Stimulated activated CD4-positive, alpha-beta T cell treated with anti-CD3 and anti-CD28 coated beads, Interleukin-15, amount 100 ng/mL, for 48 hours (primary cell): ENCODE results near the gene SMARCD2.
A peak's percentile ranks its signal among the peaks of the same experiment; 100 is the strongest.

ENCODE experiments used
- DNase-seq, 2 donors: peaks; one replicate each; pipeline ENCODE4 v3.0.0-alpha.2; 2020; ENCODE audit warnings: low read depth in 2 of 2

The SMARCD2 gene

GRCh38 chr17:63832014-63832413 is 10.5 kb downstream of the SMARCD2 start:
- no peak for DNase-seq

DNA sequence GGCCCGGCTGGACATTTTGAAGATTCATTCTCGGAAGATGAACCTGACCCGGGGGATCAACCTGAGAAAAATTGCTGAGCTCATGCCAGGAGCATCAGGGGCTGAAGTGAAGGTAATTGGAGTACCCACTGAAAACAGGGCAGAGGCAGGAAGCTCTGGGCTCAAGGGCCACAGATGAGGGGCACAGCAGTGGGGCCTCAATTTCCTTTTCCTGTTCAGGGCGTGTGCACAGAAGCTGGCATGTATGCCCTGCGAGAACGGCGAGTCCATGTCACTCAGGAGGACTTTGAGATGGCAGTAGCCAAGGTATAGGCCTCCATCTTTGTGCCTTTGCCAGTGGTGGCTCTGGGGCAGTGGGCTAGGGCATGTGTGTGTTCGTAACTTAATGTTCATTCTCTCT is 11.0 kb downstream of the SMARCD2 start:
- DNase-seq, result no peak

- DNase-seq, result no peak
Observed at GRCh38 chr17:63830904-63831491, 11.5 kb downstream of the SMARCD2 start.

GRCh38 chr17:63830278-63830677 is 12.2 kb downstream of the SMARCD2 start:
- DNase-seq, result no peak

GRCh38 chr17:63828936-63829335 is 13.5 kb downstream of the SMARCD2 start:
- DNase-seq, result no peak

GRCh38 chr17:63827801-63828221 is 14.7 kb downstream of the SMARCD2 start:
- DNase-seq, result no peak

DNA sequence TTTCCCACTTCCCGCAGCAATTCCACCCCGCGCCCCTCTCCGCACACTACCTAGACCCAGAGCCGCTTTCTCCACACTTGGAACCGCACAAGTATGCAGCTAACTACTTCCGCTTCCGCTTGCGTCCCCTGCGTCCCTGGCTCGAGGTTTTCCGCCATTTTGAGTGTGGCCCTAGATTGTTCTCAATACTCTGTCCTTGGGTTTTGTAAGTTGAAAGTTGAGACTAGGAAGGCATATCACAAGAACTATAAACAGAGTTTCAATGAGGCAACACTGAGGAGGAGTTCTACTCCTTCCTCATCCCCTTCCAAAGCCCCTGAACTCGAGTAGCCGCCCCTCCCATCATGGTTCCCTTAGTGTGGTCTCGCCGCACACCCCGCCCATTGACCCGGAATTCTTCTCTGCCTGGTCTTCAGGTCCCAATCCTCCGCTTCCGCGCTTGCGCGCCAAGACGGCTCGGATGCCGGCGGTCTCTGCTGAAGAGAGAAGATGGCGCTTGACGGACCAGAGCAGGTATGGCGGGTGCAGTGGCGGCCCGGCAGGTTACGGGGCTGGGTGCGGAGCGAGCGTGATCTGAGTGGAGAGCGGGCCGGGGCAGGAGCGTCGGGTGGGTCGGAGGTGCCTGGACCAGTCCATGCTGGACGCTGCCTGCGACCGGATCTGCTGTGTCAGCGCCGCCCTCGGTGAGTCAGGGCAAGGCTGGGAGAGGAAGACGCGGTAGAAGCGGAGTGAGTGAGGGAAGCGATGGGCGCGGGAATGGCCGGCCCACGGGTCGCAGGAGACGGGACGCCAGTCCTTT is 15.3 kb downstream of the SMARCD2 start, which contains the start of the genes FTSJ3 and PSMC5:
Gene FTSJ3, minus strand, starts transcription at position 662 of the 799 bp plus-strand sequence. CDS start 761 bp downstream, outside the sequence.
Gene PSMC5, plus strand, starts transcription at position 430 of the 799 bp plus-strand sequence. Its CDS starts 60 bp downstream, at position 490.
- DNase-seq, result peak; percentile 91 to 92

- no peak for DNase-seq
Observed at GRCh38 chr17:63826468-63827001, 15.9 kb downstream of the SMARCD2 start.

DNA sequence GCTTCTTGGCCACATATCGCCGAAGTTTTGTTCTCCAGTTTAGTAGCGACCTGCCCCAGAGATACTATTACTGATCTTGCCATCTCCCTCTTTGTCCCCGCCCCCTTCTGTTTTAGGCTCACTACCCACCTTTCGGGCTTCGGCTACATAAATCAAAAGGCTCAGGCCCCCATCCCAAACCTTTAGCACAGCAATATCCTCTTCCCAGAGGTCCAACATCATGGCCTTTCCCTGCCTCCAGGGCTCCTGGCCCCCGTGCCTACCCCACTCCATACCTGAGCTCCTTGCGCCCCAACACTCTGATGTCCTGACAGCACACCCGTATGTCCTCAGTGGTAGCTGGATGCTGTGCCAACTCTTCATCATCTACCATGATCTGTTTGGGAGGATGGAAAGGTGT is 18.1 kb downstream of the SMARCD2 start:
- no peak for DNase-seq

DNA sequence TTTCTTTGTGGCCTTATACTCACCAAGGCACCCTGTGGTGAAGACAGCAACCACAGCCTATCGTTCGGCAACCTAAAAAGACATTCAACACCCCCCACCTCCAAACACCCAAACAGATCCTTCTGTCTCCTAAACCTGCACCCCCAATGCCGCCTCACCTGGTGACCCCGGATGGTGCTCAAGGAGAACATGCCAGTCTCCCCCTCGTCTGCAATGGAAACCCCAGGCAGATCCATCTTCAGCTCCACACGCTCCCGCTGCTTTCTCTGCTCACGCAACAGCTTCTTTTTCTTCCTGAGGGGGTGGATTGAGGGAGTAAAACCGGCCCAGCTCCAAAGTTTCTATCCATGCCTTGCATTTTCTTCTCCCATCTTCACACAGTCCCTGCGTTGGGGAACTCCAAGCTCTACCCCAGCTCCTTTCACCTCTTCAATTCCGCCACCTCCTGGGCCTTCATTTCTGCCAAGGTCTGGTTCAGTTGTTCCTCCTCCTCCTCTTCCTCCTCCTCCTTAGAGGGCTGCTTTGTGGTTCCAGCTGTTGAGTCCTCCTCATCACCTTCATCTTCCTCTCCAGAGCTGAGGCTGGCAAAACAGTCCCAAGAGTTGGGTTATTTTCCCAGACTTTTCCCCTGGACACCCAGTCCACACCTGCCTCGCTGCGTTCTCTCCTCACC is 18.7 kb downstream of the SMARCD2 start:
- DNase-seq, result no peak

GRCh38 chr17:63822537-63822936 is 19.9 kb downstream of the SMARCD2 start:
- DNase-seq, result no peak

DNA sequence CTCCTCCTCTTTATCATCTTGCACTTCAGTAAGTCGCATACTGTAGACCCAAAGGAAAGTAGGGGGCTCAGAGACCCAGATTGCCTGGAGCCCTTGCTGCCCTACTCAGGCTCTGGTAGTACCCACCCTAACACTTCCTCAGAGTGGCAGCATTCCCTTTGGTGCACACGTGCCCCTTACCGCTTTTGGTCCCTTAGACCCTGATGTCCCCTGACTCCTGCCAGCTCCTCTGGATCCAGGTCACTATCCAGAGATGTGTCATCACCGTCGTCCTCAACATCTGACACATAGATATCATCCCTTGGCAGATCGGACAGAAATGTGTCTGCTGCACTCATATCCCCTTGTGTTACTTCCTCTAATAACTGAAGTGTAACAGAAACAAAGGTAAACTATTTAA is 20.7 kb downstream of the SMARCD2 start:
- no peak for DNase-seq

DNA sequence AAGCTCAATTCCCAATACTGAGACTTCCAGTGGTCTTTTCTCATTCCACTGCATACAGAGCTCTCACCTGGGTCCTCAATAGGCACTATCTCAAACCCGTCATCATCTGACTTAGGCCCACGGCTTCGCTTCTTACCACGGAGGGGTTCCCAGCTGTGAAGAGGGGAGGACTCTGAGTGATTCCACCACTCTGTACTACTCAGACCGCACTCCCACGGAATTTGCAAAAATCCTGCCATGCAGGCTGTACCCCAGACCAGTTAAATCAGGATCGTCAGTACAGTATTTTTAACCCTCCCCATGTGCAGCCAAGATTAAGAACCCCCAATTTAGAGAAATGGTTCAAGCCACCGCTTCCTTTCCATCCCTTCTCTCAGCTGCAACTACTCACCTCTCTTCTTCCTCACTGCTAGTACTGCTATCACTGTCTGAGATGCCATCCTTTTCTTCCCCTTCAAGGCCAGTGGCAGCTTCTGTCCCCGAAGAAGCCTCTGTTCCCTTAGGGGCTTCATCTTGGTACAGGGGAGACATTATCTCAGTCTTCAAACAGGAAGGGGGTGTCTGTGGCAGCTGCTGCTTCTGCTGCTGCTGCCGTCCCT is 21.4 kb downstream of the SMARCD2 start:
- DNase-seq, result no peak

- no peak for DNase-seq
Observed at GRCh38 chr17:63819585-63820537, 22.6 kb downstream of the SMARCD2 start.

GRCh38 chr17:63819131-63819530 is 23.4 kb downstream of the SMARCD2 start:
- DNase-seq, result no peak

GRCh38 chr17:63817736-63818385 is 24.6 kb downstream of the SMARCD2 start:
- no peak for DNase-seq

GRCh38 chr17:63816669-63817068 is 25.8 kb downstream of the SMARCD2 start:
- DNase-seq, result no peak

DNA sequence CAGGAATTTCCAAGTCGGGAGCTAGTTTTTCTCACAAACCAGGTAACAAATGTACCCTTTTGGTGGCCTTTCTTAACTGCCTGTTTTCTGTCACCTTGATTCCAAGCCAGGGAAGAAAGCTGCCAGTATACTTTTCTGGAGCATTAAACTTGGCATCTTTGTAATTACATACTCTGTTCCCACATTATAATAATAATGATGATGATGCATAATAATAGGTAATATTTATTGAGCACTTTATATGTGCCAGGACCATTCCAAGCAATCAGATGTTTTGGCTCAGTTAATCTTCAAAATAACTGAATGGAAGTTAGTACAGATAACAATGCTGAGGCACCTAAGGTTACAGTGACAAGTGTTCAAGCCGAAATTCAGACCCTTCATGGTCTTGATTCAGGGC is 26.4 kb downstream of the SMARCD2 start:
- no peak for DNase-seq

GRCh38 chr17:63809970-63810369 is 32.5 kb downstream of the SMARCD2 start:
- no peak for DNase-seq

DNA sequence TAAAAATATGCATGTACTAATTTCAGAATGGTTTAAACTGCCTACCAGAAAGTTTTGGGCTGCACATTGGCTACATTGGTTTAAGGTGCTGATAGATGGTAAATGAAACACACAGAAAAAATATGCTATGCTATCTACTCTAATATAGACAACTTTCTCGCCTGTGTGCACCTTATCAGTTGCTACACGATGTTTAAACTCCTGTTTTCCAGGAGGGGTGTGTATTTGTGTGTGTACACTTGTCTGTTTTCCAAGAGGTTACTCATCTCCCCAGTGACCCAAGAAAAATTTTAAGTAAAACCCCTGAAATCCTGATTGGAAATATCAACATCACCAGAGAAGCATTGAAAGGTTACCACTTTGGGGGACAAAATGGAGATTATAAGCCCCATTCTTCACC is 36.9 kb downstream of the SMARCD2 start:
- no peak for DNase-seq
